T-cell (primary cell): Measurements from ENCODE around the gene BANK1. TPM values are rescaled to one million over a fixed set of nuclear protein-coding genes. Genes with fewer than 3 reads are reported as not detected.

Experiments
- ATAC-seq, 4 experiments: fragments of 200-7000 bp in 3 of 4; fragments of 150-1000 bp in 1 of 4; cut with Tn5 transposase; replicated peaks in 1 of 4; 1 replicate in 3 of 4; 2 replicates in 1 of 4; pipeline ENCODE4 v1.10.0; 2021; ENCODE audit warnings: moderate library complexity in 3 of 4, mild to moderate bottlenecking in 2 of 4, moderate number of reproducible peaks in 1 of 4
- CTCF ChIA-PET, 2 donors: fragments of 300-600 bp; sonication (Branson Sonifier 250); formaldehyde crosslinking; loops; one replicate each; lab custom pipeline; 2022; ENCODE audit warnings: antibody characterized with exemption in 2 of 2; lab: Charles Lee
- POLR2A ChIA-PET, 2 donors: fragments of 300-600 bp; sonication (Branson Sonifier 250); formaldehyde crosslinking; loops; one replicate each; lab custom pipeline; 2022; ENCODE audit warnings: antibody characterized with exemption in 2 of 2; lab: Charles Lee
- DNase-seq, 35 experiments: peaks; one replicate each; pipeline versions ENCODE4 v3.0.0 to v3.0.0-alpha.2; 2013 to 2023
- H3K27ac ChIP-seq: one replicate; pipeline ENCODE4 v1.5.1; 2013; ENCODE audit warnings: low read length
- H3K27me3 ChIP-seq, 2 experiments: replicated peaks in 1 of 2; 1 replicate in 1 of 2; 2 replicates in 1 of 2; pipeline versions ENCODE4 v1.6.1 to v1.7.0; 2013; ENCODE audit warnings: low read length in 1 of 2, mixed read lengths in 1 of 2; ENCODE audit not compliant: control insufficient read depth in 2 of 2, insufficient read depth in 2 of 2; ENCODE audit errors: extremely low read depth in 1 of 2
- H3K36me3 ChIP-seq, 2 donors: 1 replicate in 1 of 2; 2 replicates in 1 of 2; pipeline versions ENCODE4 v1.6.1 to v1.7.0; 2013; ENCODE audit warnings: low read length in 1 of 2; ENCODE audit not compliant: control insufficient read depth in 2 of 2, insufficient read depth in 1 of 2; ENCODE audit errors: extremely low read depth in 1 of 2
- H3K4me1 ChIP-seq, 2 experiments: 1 replicate in 1 of 2; 2 replicates in 1 of 2; pipeline versions ENCODE4 v1.6.1 to v1.7.0; 2013; ENCODE audit warnings: low read length in 2 of 2, mixed read lengths in 1 of 2; ENCODE audit not compliant: insufficient read depth in 2 of 2, control insufficient read depth in 1 of 2; ENCODE audit errors: extremely low read depth in 1 of 2
- H3K4me3 ChIP-seq, 2 donors: 1 replicate in 1 of 2; 2 replicates in 1 of 2; pipeline versions ENCODE4 v1.5.1 to v1.7.0; 2013; ENCODE audit warnings: mild to moderate bottlenecking in 2 of 2, low read length in 1 of 2, moderate library complexity in 1 of 2; ENCODE audit not compliant: control insufficient read depth in 1 of 2; ENCODE audit errors: extremely low read depth in 1 of 2
- H3K9me3 ChIP-seq: 2 replicates; pipeline ENCODE4 v1.7.0; 2013
- H3K27ac Mint-ChIP-seq, 2 donors: one replicate each; pipeline ENCODE4 v1.8.0; 2020 to 2021; ENCODE audit warnings: mild to moderate bottlenecking in 2 of 2, mixed read lengths in 2 of 2
- H3K27me3 Mint-ChIP-seq, 2 donors: one replicate each; pipeline ENCODE4 v1.8.0; 2021 to 2022; ENCODE audit warnings: mixed read lengths in 2 of 2
- H3K36me3 Mint-ChIP-seq: one replicate; pipeline ENCODE4 v1.8.0; 2021; ENCODE audit warnings: mixed read lengths
- H3K4me1 Mint-ChIP-seq, 3 donors: one replicate each; pipeline ENCODE4 v1.8.0; 2020 to 2022; ENCODE audit warnings: mixed read lengths in 3 of 3, mild to moderate bottlenecking in 1 of 3
- H3K4me3 Mint-ChIP-seq, 3 donors: one replicate each; pipeline ENCODE4 v1.8.0; 2020 to 2022; ENCODE audit warnings: mild to moderate bottlenecking in 3 of 3, mixed read lengths in 3 of 3, moderate library complexity in 3 of 3
- H3K9me3 Mint-ChIP-seq, 3 donors: one replicate each; pipeline ENCODE4 v1.8.0; 2020 to 2022; ENCODE audit warnings: mixed read lengths in 3 of 3
- WGBS: methylation state at CpG from one replicate; pipeline ENCODE4 v1.1.5; 2013; ENCODE audit warnings: missing lambda C conversion rate; ENCODE audit not compliant: insufficient coverage; 5-methylcytosine and 5-hydroxymethylcytosine counted together
- total RNA-seq, 35 experiments: library from RNA in 6 of 35; stranded (reverse) in 6 of 35; fragments of 120-200 nt in 1 of 35; gene quantifications; one replicate each; pipeline versions ENCODE4 v1.2.1 to v1.2.4 and lab custom pipeline; 2013 to 2026

The BANK1 gene
- total RNA-seq, 5 donors from 2014 or later (not counting 1 experiment from before 2014, with no cell fraction given), result 2.5 to 10.9 (median 3.5) TPM

- H3K9me3 Mint-ChIP-seq, result no peaks in the 10 kb centered on the region
- no peaks in the 10 kb centered on the region for H3K4me1 ChIP-seq
- ChIA-PET CTCF (no interaction called here), POLR2A (no interaction called here)
- peaks cover 2 to 6% of the 10 kb centered on the region in 2 donors for H3K27me3 Mint-ChIP-seq
- no peak overlapping the region for H3K27ac ChIP-seq
- ATAC-seq, result no peak
- H3K4me3 Mint-ChIP-seq, result no peak overlapping the region
- no peak for DNase-seq
- no peaks in the 10 kb centered on the region for H3K36me3 Mint-ChIP-seq
- H3K9me3 ChIP-seq, result no peaks in the 10 kb centered on the region
- no peak overlapping the region for H3K4me3 ChIP-seq
- H3K27me3 ChIP-seq, result no peaks in the 10 kb centered on the region
- H3K4me1 Mint-ChIP-seq, result no peaks in the 10 kb centered on the region
- H3K36me3 ChIP-seq, result no peaks in the 10 kb centered on the region
- no CpG with 5 or more reads among the region's 3 CpGs for WGBS
- H3K27ac Mint-ChIP-seq, result no peak overlapping the region
These were observed 159.9 kb downstream of the BANK1 start for GRCh38 chr4:101950258-101950979.

DNA sequence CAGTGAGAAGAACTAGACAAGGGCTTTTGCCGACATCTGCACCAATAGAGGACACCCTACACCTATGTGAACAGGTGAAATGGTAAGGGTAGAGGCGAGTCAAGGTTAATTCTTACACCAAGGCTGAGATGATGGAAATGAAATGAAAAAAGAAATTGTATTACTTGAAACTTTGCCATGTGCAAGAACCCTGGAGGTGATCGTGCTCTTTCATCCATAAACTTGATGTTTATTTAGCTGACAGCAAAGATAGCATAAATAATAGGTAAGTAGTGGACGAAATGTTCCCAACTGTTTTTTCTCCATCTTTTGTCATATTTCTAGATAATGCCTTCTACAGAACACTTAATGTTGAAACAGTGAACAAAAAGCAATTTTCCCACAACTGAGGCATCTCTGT, 162.5 kb downstream of the BANK1 start:
- ATAC-seq (no peak), DNase-seq (no peak)
- no peaks in the 10 kb centered on the region for H3K4me1 Mint-ChIP-seq
- H3K27me3 Mint-ChIP-seq, result peaks cover 0 to 6% of the 10 kb centered on the region in 2 donors
- no peaks in the 10 kb centered on the region for H3K36me3 Mint-ChIP-seq
- Histone ChIP-seq H3K9me3 (no peaks in the 10 kb centered on the region), H3K4me1 (no peaks in the 10 kb centered on the region), H3K4me3 (no peak overlapping the region), H3K27me3 (no peaks in the 10 kb centered on the region), H3K27ac (no peak overlapping the region), H3K36me3 (no peaks in the 10 kb centered on the region)
- CTCF ChIA-PET, result no interaction called here
- POLR2A ChIA-PET, result no interaction called here
- no peak overlapping the region for H3K4me3 Mint-ChIP-seq
- H3K9me3 Mint-ChIP-seq, result no peaks in the 10 kb centered on the region
- no peak overlapping the region for H3K27ac Mint-ChIP-seq
- WGBS, result no CpG with 5 or more reads among the region's 4 CpGs

DNA sequence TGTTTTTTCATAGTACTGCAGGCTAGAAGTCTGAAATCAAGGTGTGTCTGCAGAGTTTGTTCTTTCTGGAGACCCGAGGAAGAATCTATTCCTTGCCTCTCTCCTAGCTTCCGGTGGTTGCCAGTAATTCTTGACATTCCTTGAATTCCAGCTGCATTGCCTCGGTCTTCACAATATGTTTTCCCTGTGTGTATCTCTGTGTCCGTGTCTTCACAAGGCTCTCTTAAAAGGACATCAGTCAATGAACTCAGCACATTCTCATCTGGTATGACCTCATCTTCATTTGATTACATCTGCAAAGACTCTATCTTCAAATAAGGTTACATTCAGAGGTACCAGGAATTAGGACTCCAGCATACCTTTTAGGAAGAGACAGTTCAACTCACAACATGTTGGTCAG, 163.4 kb downstream of the BANK1 start:
- ChIA-PET POLR2A (no interaction called here), CTCF (no interaction called here)
- H3K9me3 ChIP-seq, result no peaks in the 10 kb centered on the region
- peaks cover 0 to 6% of the 10 kb centered on the region in 2 donors for H3K27me3 Mint-ChIP-seq
- H3K9me3 Mint-ChIP-seq, result no peaks in the 10 kb centered on the region
- no peak overlapping the region for H3K4me3 Mint-ChIP-seq
- no peaks in the 10 kb centered on the region for H3K36me3 Mint-ChIP-seq
- ATAC-seq (no peak), DNase-seq (no peak)
- H3K27ac Mint-ChIP-seq, result no peak overlapping the region
- 80% methylated on average over 3 of the region's 4 CpGs for WGBS
- H3K27ac ChIP-seq, result no peak overlapping the region
- no peaks in the 10 kb centered on the region for H3K4me1 ChIP-seq
- H3K27me3 ChIP-seq, result no peaks in the 10 kb centered on the region
- H3K4me3 ChIP-seq, result no peak overlapping the region
- H3K4me1 Mint-ChIP-seq, result no peaks in the 10 kb centered on the region
- no peaks in the 10 kb centered on the region for H3K36me3 ChIP-seq

- H3K27me3 Mint-ChIP-seq, result peaks cover 0 to 6% of the 10 kb centered on the region in 2 donors
- Histone ChIP-seq H3K4me3 (no peak overlapping the region), H3K4me1 (no peaks in the 10 kb centered on the region), H3K27ac (no peak overlapping the region), H3K9me3 (no peaks in the 10 kb centered on the region), H3K36me3 (no peaks in the 10 kb centered on the region), H3K27me3 (no peaks in the 10 kb centered on the region)
- WGBS, result no CpG with 5 or more reads among the region's 1 CpG
- no peak overlapping the region for H3K27ac Mint-ChIP-seq
- H3K4me1 Mint-ChIP-seq, result no peaks in the 10 kb centered on the region
- H3K36me3 Mint-ChIP-seq, result no peaks in the 10 kb centered on the region
- DNase-seq, result no peak
- ATAC-seq, result no peak
- no peaks in the 10 kb centered on the region for H3K9me3 Mint-ChIP-seq
- H3K4me3 Mint-ChIP-seq, result no peak overlapping the region
- POLR2A ChIA-PET, result no interaction called here
- CTCF ChIA-PET, result no interaction called here
These were observed 163.8 kb downstream of the BANK1 start for GRCh38 chr4:101954351-101954750.

DNA sequence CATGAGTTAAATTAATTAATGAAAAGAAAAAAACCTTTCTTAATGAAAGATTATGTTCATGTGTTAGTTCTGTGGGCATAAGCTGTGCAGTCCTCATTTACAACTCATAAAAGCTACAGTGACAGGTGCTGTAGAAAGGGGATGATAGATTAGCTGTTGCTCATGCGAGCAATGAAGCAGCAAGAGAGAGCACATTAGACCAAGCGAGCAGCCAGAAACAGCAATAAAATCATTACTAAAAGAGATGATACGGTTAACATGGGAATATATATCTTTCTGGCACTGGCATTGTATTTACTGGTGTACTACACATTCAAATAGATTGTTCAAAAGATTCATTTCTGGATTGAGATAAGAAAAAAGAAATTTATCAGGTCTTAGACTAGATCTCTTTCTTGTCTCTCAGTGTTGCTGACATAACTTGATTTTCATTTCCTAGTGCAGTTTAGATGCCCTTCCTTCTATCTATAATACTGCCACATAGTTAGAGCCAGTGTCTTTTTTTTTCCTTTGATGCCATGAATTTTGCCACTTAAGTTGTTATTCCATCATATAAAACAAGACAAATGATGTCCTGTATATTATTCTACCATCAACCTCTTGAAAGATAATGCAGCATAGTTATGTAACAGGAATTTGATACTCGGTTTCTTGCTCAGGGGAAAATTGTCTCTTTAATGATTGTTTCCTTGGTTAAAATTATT, 164.6 kb downstream of the BANK1 start:
- H3K4me1 ChIP-seq, result no peaks in the 10 kb centered on the region
- peaks cover 0 to 6% of the 10 kb centered on the region in 2 donors for H3K27me3 Mint-ChIP-seq
- ChIA-PET POLR2A (interaction anchor here in 1 of 2 donors (0.6 to 0.7 kb wide), 2 partner anchors 350 to 445 kb away, joined by 3 read pairs; no protein-coding TSS in a partner anchor), CTCF (no interaction called here)
- no peaks in the 10 kb centered on the region for H3K9me3 Mint-ChIP-seq
- no peaks in the 10 kb centered on the region for H3K9me3 ChIP-seq
- H3K27me3 ChIP-seq, result no peaks in the 10 kb centered on the region
- no peak overlapping the region for H3K27ac Mint-ChIP-seq
- no peak for DNase-seq
- H3K4me1 Mint-ChIP-seq, result no peaks in the 10 kb centered on the region
- H3K36me3 ChIP-seq, result no peaks in the 10 kb centered on the region
- no peaks in the 10 kb centered on the region for H3K36me3 Mint-ChIP-seq
- WGBS, result no CpG with 5 or more reads among the region's 4 CpGs
- H3K4me3 Mint-ChIP-seq, result no peak overlapping the region
- H3K27ac ChIP-seq, result no peak overlapping the region
- no peak for ATAC-seq
- H3K4me3 ChIP-seq, result no peak overlapping the region

DNA sequence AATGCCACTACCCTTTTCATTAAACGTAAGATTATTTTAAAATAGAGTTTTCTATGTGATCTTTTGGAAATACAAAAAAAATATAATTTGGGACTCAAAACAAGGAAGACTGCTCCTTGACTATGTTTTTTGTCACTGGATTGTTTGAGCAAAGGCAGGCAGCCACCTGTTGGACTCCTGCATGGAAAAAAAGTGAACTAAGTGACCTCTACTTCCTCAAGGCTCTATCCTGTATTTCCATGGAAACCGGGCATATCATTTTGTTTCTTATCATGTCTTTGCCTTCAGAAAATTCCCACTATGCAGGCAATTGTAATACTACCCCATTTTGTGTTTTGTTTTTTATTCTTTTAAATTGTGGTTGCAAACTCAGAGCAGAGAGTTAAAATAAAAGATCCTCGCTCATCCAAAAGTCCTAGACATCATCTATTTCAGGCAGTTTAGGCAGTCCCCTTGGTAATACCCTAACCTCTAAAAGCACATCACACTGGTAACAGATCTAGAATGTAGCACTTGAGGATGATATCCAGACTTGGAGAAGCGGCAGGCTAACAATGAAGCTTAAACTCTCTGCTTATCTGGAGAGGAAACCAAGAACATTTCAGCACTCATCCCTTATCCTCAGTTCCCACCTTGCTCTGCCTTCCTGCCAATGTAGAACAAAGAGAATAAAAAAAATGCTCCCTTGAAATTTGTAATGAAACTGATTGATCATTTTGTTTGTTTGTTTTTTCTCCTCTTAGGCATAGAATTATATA, 165.7 kb downstream of the BANK1 start:
- Mint-ChIP-seq H3K4me3 (no peak overlapping the region), H3K27ac (no peak overlapping the region), H3K36me3 (no peaks in the 10 kb centered on the region), H3K4me1 (no peaks in the 10 kb centered on the region), H3K9me3 (no peaks in the 10 kb centered on the region), H3K27me3 (peaks cover 0 to 6% of the 10 kb centered on the region in 2 donors)
- Histone ChIP-seq H3K4me3 (no peak overlapping the region), H3K27ac (no peak overlapping the region), H3K4me1 (no peaks in the 10 kb centered on the region), H3K27me3 (no peaks in the 10 kb centered on the region), H3K9me3 (no peaks in the 10 kb centered on the region), H3K36me3 (no peaks in the 10 kb centered on the region)
- no CpG with 5 or more reads among the region's 4 CpGs for WGBS
- DNase-seq (no peak), ATAC-seq (no peak)
- CTCF ChIA-PET, result no interaction called here
- POLR2A ChIA-PET, result interaction anchor here in 1 of 2 donors (0.6 kb wide), 1 partner anchor 349 kb away, joined by 3 read pairs; no protein-coding TSS in a partner anchor
